ENCODE measurements around the gene NUDT9. TPM values are rescaled to one million over a fixed set of nuclear protein-coding genes. Genes with fewer than 3 reads are reported as not detected.
A peak's percentile ranks its signal among the peaks of the same experiment; 100 is the strongest.

Gene NUDT9
- total and polyA plus RNA-seq, 7 experiments from 2014 or later: 9.7 to 22.8 (median 16.0) TPM

DNA sequence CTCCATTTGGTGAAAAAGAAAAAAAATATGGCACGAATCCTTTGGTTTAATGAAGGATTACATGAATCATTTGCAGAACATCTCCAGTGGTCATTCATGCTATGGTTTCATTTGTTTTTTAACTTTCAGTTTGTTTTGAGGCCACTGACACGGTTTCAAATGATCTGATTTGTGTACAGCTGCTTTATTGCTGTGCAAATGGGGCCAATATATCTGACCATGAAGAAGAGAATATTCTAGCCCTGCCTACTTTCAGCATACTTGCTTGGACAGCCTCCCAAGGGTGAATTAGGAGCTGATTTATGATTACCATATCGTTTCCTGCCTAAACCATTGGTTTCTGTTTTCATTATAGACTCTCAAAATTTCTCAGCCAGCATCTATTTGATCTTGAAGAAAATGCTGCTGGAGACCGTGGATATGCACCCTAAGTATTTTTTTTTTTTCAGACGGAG lies 76.1 kb downstream of the NUDT9 start:
- no peaks in the 10 kb centered on the region for H3K36me3 ChIP-seq (ENCODE audit: control insufficient read depth in 2 of 3, insufficient read depth in 3 of 3, low read length in 3 of 3)
- no peak overlapping the region for H3K4me3 ChIP-seq (ENCODE audit: low read length)
- no peak overlapping the region for H3K27ac ChIP-seq (ENCODE audit: low read depth, low read length)
- peaks cover 0 to 8% (median 0%) of the 10 kb centered on the region in 5 donors for H3K36me3 Mint-ChIP-seq
- peaks cover 0 to 4% (median 0%) of the 10 kb centered on the region in 11 donors for H3K9me3 Mint-ChIP-seq
- no peaks in the 10 kb centered on the region for H3K9me3 ChIP-seq (ENCODE audit: control insufficient read depth in 2 of 3, low read length in 3 of 3)
- no peaks in the 10 kb centered on the region for H3K4me1 ChIP-seq (ENCODE audit: control insufficient read depth in 2 of 2, insufficient read depth in 2 of 2, low read length in 2 of 2)
- H3K27me3 Mint-ChIP-seq: peaks cover 0 to 6% (median 0%) of the 10 kb centered on the region in 5 donors
- DNase-seq (no peak), ATAC-seq (no peak)
- peaks cover 0 to 10% (median 0%) of the 10 kb centered on the region in 7 donors for H3K4me1 Mint-ChIP-seq
- peak overlapping the region in 2 of 10 donors; percentile 12 for H3K4me3 Mint-ChIP-seq
- no peaks in the 10 kb centered on the region for H3K27me3 ChIP-seq (ENCODE audit: control insufficient read depth in 2 of 2, insufficient read depth in 2 of 2, low read length in 2 of 2)
- CTCF ChIA-PET: interaction anchor here (0.6 kb wide), 1 partner anchor 33 kb away, joined by 4 read pairs; no protein-coding TSS in a partner anchor
- POLR2A ChIA-PET: no interaction called here
- intact Hi-C loops (cut with micrococcal nuclease): no loop called here
- H3K27ac Mint-ChIP-seq: no peak overlapping the region

DNA sequence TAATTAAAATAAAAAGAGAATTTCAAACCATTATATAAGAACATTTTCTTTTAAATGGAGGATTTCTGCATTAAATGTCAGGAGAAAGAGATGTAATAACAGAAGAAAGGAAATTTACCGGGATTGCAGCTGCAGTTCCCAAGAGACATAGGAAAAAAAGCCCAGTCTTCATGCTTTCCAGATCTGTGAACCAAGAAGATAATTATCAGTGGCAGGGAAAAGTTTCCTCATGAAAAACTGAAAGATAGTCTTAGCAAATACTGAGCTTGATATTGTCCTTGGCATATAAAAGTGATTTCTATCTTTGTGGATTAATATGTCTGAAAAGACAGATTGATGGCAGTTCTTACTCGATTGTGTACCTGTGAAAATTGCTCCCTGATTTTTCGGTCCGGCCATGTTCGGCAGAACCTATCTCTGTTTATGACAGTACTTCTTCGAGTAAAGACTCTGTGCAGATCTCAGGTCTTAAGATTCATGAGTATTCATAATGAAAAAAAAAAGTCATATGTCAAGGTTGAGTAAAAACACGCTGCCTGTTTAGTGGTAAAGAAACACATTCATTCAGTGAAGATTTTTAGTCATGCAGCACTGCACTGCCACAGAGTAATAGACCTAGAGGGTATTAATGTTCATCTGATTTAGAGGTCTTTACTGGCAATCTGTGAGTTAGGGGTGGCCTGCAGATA lies 77.2 kb downstream of the NUDT9 start:
- DNase-seq: no peak
- H3K4me1 Mint-ChIP-seq: peaks cover 0 to 10% (median 0%) of the 10 kb centered on the region in 7 donors
- H3K9me3 ChIP-seq (ENCODE audit: control insufficient read depth in 2 of 3, low read length in 3 of 3): no peaks in the 10 kb centered on the region
- ATAC-seq: no peak
- no peaks in the 10 kb centered on the region for H3K36me3 ChIP-seq (ENCODE audit: control insufficient read depth in 2 of 3, insufficient read depth in 3 of 3, low read length in 3 of 3)
- peak overlapping the region in 1 of 10 donors; percentile 1 for H3K4me3 Mint-ChIP-seq
- no peaks in the 10 kb centered on the region for H3K27me3 ChIP-seq (ENCODE audit: control insufficient read depth in 2 of 2, insufficient read depth in 2 of 2, low read length in 2 of 2)
- ChIA-PET CTCF (no interaction called here), POLR2A (no interaction called here)
- intact Hi-C loops (cut with micrococcal nuclease): no loop called here
- H3K36me3 Mint-ChIP-seq: no peaks in the 10 kb centered on the region
- H3K27ac ChIP-seq (ENCODE audit: low read depth, low read length): no peak overlapping the region
- peaks cover 0 to 6% (median 0%) of the 10 kb centered on the region in 5 donors for H3K27me3 Mint-ChIP-seq
- no peak overlapping the region for H3K4me3 ChIP-seq (ENCODE audit: low read length)
- H3K9me3 Mint-ChIP-seq: no peaks in the 10 kb centered on the region
- no peaks in the 10 kb centered on the region for H3K4me1 ChIP-seq (ENCODE audit: control insufficient read depth in 2 of 2, insufficient read depth in 2 of 2, low read length in 2 of 2)
- no peak overlapping the region for H3K27ac Mint-ChIP-seq

DNA sequence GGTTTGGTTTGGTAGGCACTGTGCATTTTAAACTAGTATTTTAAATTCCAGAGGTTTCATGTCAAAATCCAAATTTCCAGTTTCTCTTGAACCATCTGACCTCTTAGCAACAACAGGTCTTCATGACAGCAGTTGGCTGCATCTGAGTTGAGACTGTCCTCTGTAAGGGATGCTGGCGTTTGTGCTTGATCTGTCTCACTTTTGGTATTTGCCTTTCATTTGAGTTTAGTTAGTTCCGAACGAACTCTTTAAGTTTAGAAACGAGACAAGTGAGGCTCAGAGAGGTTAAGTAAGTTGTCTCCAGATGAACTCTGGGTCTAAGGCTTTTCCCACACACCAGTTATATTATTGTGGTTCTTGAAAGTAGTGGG lies 77.7 kb downstream of the NUDT9 start:
- Mint-ChIP-seq H3K27me3 (peaks cover 0 to 6% (median 0%) of the 10 kb centered on the region in 5 donors), H3K9me3 (no peaks in the 10 kb centered on the region), H3K4me1 (peaks cover 0 to 10% (median 0%) of the 10 kb centered on the region in 7 donors), H3K27ac (no peak overlapping the region), H3K4me3 (no peak overlapping the region), H3K36me3 (no peaks in the 10 kb centered on the region)
- POLR2A ChIA-PET: no interaction called here
- no peak for ATAC-seq
- H3K4me3 ChIP-seq (ENCODE audit: low read length): no peak overlapping the region
- H3K9me3 ChIP-seq (ENCODE audit: control insufficient read depth in 2 of 3, low read length in 3 of 3): no peaks in the 10 kb centered on the region
- H3K4me1 ChIP-seq (ENCODE audit: control insufficient read depth in 2 of 2, insufficient read depth in 2 of 2, low read length in 2 of 2): no peaks in the 10 kb centered on the region
- CTCF ChIA-PET: no interaction called here
- DNase-seq: no peak
- H3K27me3 ChIP-seq (ENCODE audit: control insufficient read depth in 2 of 2, insufficient read depth in 2 of 2, low read length in 2 of 2): no peaks in the 10 kb centered on the region
- intact Hi-C loops (cut with micrococcal nuclease): no loop called here
- H3K27ac ChIP-seq (ENCODE audit: low read depth, low read length): no peak overlapping the region
- no peaks in the 10 kb centered on the region for H3K36me3 ChIP-seq (ENCODE audit: control insufficient read depth in 2 of 3, insufficient read depth in 3 of 3, low read length in 3 of 3)

DNA sequence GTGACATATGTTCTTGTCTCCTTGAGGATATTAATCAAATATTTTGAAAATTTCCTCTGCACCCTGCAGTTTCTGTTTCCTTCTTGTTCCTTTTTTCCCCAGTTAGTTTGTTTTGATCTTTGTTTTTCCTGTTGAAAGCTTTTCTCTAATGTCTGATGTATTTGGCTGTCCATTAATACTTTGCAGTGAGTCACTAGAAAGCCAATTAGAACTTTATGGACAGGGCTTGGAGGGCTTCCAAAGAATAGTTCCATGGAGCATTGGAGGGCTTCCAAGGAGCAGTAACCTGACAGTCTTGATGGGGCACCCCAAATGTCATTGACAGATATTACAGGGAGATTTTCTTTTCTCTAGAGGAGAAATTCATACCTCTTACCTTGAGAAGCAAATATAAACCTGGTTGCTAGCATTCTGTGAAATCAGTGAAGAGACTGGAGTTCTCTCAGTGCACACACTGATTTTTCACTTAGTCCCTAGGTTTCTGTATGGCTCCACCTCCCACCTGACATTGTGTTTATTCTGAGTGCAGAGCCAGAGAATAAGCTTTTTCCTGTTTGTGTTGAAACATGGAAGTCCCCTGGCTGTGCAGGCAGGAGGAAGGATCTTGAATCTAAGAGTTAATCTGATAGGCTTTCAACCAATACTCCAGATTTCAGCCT lies 80.3 kb downstream of the NUDT9 start:
- DNase-seq (no peak), ATAC-seq (no peak)
- H3K36me3 Mint-ChIP-seq: no peaks in the 10 kb centered on the region
- no peaks in the 10 kb centered on the region for H3K27me3 ChIP-seq (ENCODE audit: control insufficient read depth in 2 of 2, insufficient read depth in 2 of 2, low read length in 2 of 2)
- no peaks in the 10 kb centered on the region for H3K36me3 ChIP-seq (ENCODE audit: control insufficient read depth in 2 of 3, insufficient read depth in 3 of 3, low read length in 3 of 3)
- ChIA-PET CTCF (no interaction called here), POLR2A (no interaction called here)
- H3K27me3 Mint-ChIP-seq: peaks cover 0 to 6% (median 0%) of the 10 kb centered on the region in 5 donors
- intact Hi-C loops (cut with micrococcal nuclease): no loop called here
- H3K4me1 Mint-ChIP-seq: peaks cover 0 to 10% (median 0%) of the 10 kb centered on the region in 7 donors
- H3K27ac Mint-ChIP-seq: no peak overlapping the region
- no peak overlapping the region for H3K4me3 ChIP-seq (ENCODE audit: low read length)
- H3K27ac ChIP-seq (ENCODE audit: low read depth, low read length): no peak overlapping the region
- H3K4me3 Mint-ChIP-seq: no peak overlapping the region
- no peaks in the 10 kb centered on the region for H3K9me3 Mint-ChIP-seq
- no peaks in the 10 kb centered on the region for H3K9me3 ChIP-seq (ENCODE audit: control insufficient read depth in 2 of 3, low read length in 3 of 3)
- no peaks in the 10 kb centered on the region for H3K4me1 ChIP-seq (ENCODE audit: control insufficient read depth in 2 of 2, insufficient read depth in 2 of 2, low read length in 2 of 2)

DNA sequence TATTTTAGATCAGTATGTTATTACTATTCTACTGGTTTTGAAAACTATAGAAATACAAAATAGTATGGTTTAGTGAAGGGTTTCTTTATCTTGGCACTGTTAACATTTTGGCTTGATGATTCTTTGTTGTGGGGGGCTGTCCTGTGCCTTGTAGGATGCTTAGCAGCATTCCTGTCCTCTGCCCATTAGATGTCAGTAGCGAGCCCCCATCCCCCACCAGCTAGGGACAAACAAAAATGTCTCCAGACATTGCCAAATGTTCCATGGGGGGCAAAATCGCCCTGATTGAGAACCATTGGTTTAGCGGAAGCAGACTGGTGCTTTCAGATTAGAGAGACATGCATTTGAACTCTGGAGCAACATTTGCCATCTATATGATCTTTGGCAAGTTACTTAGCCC lies 83.5 kb downstream of the NUDT9 start:
- intact Hi-C loops (cut with micrococcal nuclease): no loop called here
- Histone ChIP-seq H3K36me3 (ENCODE audit: control insufficient read depth in 2 of 3, insufficient read depth in 3 of 3, low read length in 3 of 3) (no peaks in the 10 kb centered on the region), H3K4me3 (ENCODE audit: low read length) (no peak overlapping the region), H3K9me3 (ENCODE audit: control insufficient read depth in 2 of 3, low read length in 3 of 3) (no peaks in the 10 kb centered on the region), H3K4me1 (ENCODE audit: control insufficient read depth in 2 of 2, insufficient read depth in 2 of 2, low read length in 2 of 2) (no peaks in the 10 kb centered on the region), H3K27ac (ENCODE audit: low read depth, low read length) (no peak overlapping the region), H3K27me3 (ENCODE audit: control insufficient read depth in 2 of 2, insufficient read depth in 2 of 2, low read length in 2 of 2) (no peaks in the 10 kb centered on the region)
- CTCF ChIA-PET: no interaction called here
- no peak for DNase-seq
- POLR2A ChIA-PET: no interaction called here
- no peak overlapping the region for H3K27ac Mint-ChIP-seq
- H3K36me3 Mint-ChIP-seq: no peaks in the 10 kb centered on the region
- no peak overlapping the region for H3K4me3 Mint-ChIP-seq
- peaks cover 0 to 2% (median 0%) of the 10 kb centered on the region in 11 donors for H3K9me3 Mint-ChIP-seq
- H3K4me1 Mint-ChIP-seq: no peaks in the 10 kb centered on the region
- no peak for ATAC-seq
- H3K27me3 Mint-ChIP-seq: peaks cover 0 to 6% (median 0%) of the 10 kb centered on the region in 5 donors

DNA sequence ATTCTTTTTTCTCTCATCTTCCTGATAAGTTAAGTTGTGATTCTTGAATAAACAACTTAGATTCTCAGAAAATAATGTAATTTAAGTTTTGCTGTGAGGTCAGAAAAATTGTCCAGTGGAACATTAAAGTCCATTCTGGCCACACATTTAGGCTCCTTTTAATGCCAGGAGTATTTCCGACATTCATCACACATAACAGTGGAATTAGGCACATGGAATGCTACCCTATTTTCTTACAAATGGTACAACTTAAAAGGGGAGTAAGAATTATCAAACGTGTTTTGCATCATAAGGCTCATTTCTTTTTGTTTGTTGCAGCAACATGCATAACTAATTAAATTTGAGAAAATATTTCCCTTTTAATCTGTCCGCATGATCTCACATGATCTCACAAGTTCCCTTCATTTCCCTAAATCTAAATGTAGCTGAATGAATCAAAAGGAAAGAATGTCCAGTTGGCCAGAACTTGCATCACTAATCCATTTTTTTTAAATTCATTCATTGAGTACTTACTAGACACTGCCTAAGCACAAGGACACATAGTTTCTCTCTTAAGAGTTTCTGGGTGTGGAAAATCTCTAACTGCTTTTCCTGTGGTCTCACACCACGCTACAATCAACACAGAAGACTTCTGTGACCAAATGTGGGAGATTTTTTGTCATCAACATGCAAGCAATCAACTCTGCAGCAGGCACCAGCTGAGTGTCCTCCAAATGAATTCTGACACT lies 84.8 kb downstream of the NUDT9 start:
- ChIA-PET POLR2A (no interaction called here), CTCF (no interaction called here)
- H3K4me3 ChIP-seq (ENCODE audit: low read length): no peak overlapping the region
- Mint-ChIP-seq H3K9me3 (peaks cover 0 to 2% (median 0%) of the 10 kb centered on the region in 11 donors), H3K27ac (no peak overlapping the region), H3K4me1 (peaks cover 0 to 2% (median 0%) of the 10 kb centered on the region in 7 donors), H3K36me3 (no peaks in the 10 kb centered on the region), H3K27me3 (peaks cover 0 to 7% (median 4%) of the 10 kb centered on the region in 5 donors), H3K4me3 (no peak overlapping the region)
- no peak overlapping the region for H3K27ac ChIP-seq (ENCODE audit: low read depth, low read length)
- DNase-seq (no peak), ATAC-seq (no peak)
- no peaks in the 10 kb centered on the region for H3K36me3 ChIP-seq (ENCODE audit: control insufficient read depth in 2 of 3, insufficient read depth in 3 of 3, low read length in 3 of 3)
- intact Hi-C loops (cut with micrococcal nuclease): no loop called here
- no peaks in the 10 kb centered on the region for H3K9me3 ChIP-seq (ENCODE audit: control insufficient read depth in 2 of 3, low read length in 3 of 3)
- no peaks in the 10 kb centered on the region for H3K4me1 ChIP-seq (ENCODE audit: control insufficient read depth in 2 of 2, insufficient read depth in 2 of 2, low read length in 2 of 2)
- no peaks in the 10 kb centered on the region for H3K27me3 ChIP-seq (ENCODE audit: control insufficient read depth in 2 of 2, insufficient read depth in 2 of 2, low read length in 2 of 2)

All from naive thymus-derived CD4-positive, alpha-beta T cell (primary cell).